Measurements from ENCODE around the gene CEP170B.

GRCh38 chr14:104929268-104930230, 64.5 kb downstream of the CEP170B start:
- no peak for TF ChIP-seq CTCF (conservative IDR thresholded peaks at IDR 0.05 in 1 of 2, IDR thresholded peaks at IDR 0.05 in 1 of 2; ENCODE audit: extremely low read depth in 1 of 2, insufficient read depth in 1 of 2, low read depth in 1 of 2, low read length in 2 of 2)
- no peak for TF ChIP-seq EZH2 (IDR thresholded peaks at IDR 0.05; ENCODE audit: borderline replicate concordance, low read length)

Measured in mammary epithelial cell (primary cell).